Type B pancreatic cell (in vitro differentiated cells): ENCODE results near the gene GPC6. TPM values are rescaled to one million over a fixed set of nuclear protein-coding genes. Genes with fewer than 3 reads are reported as not detected.

Experiments
- DNase-seq: peaks from one replicate; pipeline ENCODE4 v3.0.0; 2021; ENCODE audit warnings: mixed read lengths; ENCODE audit not compliant: unreplicated experiment; ENCODE audit errors: extremely low spot score
- H3K27ac Mint-ChIP-seq: 2 replicates; pipeline ENCODE4 v1.8.0; 2021; ENCODE audit warnings: mild to moderate bottlenecking, mixed read lengths
- H3K27me3 Mint-ChIP-seq: 2 replicates; pipeline ENCODE4 v1.8.0; 2021; ENCODE audit warnings: mixed read lengths
- H3K36me3 Mint-ChIP-seq: 2 replicates; pipeline ENCODE4 v1.8.0; 2021; ENCODE audit warnings: mixed read lengths
- H3K4me1 Mint-ChIP-seq: one replicate; pipeline ENCODE4 v1.8.0; 2021; ENCODE audit warnings: mixed read lengths; ENCODE audit not compliant: unreplicated experiment
- H3K4me3 Mint-ChIP-seq: 2 replicates; pipeline ENCODE4 v1.8.0; 2021; ENCODE audit warnings: mild to moderate bottlenecking, mixed read lengths
- H3K9me3 Mint-ChIP-seq: 2 replicates; pipeline ENCODE4 v1.8.0; 2021; ENCODE audit warnings: mixed read lengths
- total RNA-seq: library from RNA; stranded (reverse); gene quantifications from 2 replicates; pipeline ENCODE4 v1.2.1, GENCODE V29; 2021; ENCODE audit warnings: low replicate concordance
- TF ChIP-seq, protein P1 (sequence below): fragments of 200-600 bp; sonication (generic); conservative IDR thresholded peaks from 2 replicates; pipeline ENCODE4 v1.5.0; 2021; ENCODE audit warnings: antibody characterized with exemption, mild to moderate bottlenecking

Gene GPC6
- total RNA-seq, 1 donor from 2014 or later: 30.5 TPM

DNA sequence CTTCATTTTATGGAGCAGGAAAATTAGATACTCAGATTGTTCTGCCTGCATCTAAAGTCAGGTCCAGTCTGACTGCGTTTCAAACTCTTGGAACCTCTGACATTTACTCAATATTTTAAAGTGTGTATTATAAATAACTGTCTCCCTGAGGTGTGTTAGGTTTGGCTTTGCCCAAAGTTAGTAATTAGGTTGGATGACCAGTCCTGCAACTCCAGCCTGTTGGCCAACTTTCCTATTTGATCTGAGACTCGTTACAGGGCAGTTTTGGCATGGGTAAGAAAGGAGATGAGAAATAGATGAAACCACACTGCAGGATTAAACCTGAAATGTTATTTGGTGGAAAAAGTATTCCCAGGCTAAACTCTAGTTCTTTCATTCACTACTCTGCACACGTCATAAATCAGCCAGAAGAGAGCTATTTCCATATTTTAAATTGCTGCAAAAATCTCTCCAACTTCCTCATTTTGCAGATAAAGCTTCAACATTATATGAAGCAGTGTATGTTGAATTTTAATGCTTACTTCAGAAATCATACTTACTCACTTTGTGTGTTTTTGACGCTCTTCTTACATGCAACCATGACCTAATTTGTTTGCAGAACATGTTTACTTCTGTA is 895.8 kb downstream of the GPC6 start:
- no peak overlapping the region for H3K27ac Mint-ChIP-seq
- TF ChIP-seq, protein P1, sequence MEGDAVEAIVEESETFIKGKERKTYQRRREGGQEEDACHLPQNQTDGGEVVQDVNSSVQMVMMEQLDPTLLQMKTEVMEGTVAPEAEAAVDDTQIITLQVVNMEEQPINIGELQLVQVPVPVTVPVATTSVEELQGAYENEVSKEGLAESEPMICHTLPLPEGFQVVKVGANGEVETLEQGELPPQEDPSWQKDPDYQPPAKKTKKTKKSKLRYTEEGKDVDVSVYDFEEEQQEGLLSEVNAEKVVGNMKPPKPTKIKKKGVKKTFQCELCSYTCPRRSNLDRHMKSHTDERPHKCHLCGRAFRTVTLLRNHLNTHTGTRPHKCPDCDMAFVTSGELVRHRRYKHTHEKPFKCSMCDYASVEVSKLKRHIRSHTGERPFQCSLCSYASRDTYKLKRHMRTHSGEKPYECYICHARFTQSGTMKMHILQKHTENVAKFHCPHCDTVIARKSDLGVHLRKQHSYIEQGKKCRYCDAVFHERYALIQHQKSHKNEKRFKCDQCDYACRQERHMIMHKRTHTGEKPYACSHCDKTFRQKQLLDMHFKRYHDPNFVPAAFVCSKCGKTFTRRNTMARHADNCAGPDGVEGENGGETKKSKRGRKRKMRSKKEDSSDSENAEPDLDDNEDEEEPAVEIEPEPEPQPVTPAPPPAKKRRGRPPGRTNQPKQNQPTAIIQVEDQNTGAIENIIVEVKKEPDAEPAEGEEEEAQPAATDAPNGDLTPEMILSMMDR: no peak
- H3K4me1 Mint-ChIP-seq: peaks cover 25% of the 10 kb centered on the region
- H3K27me3 Mint-ChIP-seq: no peaks in the 10 kb centered on the region
- no peaks in the 10 kb centered on the region for H3K36me3 Mint-ChIP-seq
- no peak overlapping the region for H3K4me3 Mint-ChIP-seq
- H3K9me3 Mint-ChIP-seq: no peaks in the 10 kb centered on the region
- DNase-seq: no peak

GRCh38 chr13:94123557-94123956 is 897.0 kb downstream of the GPC6 start:
- Mint-ChIP-seq H3K4me1 (peaks cover 28% of the 10 kb centered on the region), H3K27ac (no peak overlapping the region), H3K4me3 (no peak overlapping the region), H3K9me3 (no peaks in the 10 kb centered on the region), H3K27me3 (no peaks in the 10 kb centered on the region), H3K36me3 (no peaks in the 10 kb centered on the region)
- TF ChIP-seq, protein P1: no peak
- DNase-seq: no peak

- no peak for DNase-seq
- no peaks in the 10 kb centered on the region for H3K27me3 Mint-ChIP-seq
- TF ChIP-seq, protein P1: no peak
- H3K4me1 Mint-ChIP-seq: peaks cover 16% of the 10 kb centered on the region
- peaks cover 5% of the 10 kb centered on the region for H3K9me3 Mint-ChIP-seq
- no peak overlapping the region for H3K4me3 Mint-ChIP-seq
- no peaks in the 10 kb centered on the region for H3K36me3 Mint-ChIP-seq
- no peak overlapping the region for H3K27ac Mint-ChIP-seq
Observed at GRCh38 chr13:94128430-94128829, 901.8 kb downstream of the GPC6 start.

DNA sequence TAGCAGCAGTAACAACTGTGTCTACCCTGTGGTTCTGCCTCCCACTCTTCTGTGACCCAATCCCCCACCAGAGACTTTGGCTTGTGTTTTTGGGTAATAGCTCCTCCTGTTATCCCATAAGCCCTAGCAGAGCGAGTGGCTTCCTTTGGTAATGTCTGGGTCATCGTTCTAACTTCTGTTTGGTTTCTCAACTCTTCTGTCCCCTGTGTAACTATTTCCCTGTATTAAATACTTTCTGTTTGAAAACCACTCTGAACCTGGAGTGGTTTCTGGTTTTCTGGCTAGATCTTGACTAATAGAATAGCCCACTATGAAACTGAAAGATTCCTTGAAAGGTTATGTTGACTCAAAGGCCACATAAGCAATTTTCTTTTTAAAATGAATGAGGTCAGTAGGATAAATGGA is 902.9 kb downstream of the GPC6 start:
- Mint-ChIP-seq H3K27ac (peak overlapping the region; percentile 3), H3K4me3 (no peak overlapping the region), H3K4me1 (peaks cover 13% of the 10 kb centered on the region), H3K36me3 (no peaks in the 10 kb centered on the region), H3K9me3 (peaks cover 5% of the 10 kb centered on the region), H3K27me3 (no peaks in the 10 kb centered on the region)
- TF ChIP-seq, protein P1: no peak
- no peak for DNase-seq

DNA sequence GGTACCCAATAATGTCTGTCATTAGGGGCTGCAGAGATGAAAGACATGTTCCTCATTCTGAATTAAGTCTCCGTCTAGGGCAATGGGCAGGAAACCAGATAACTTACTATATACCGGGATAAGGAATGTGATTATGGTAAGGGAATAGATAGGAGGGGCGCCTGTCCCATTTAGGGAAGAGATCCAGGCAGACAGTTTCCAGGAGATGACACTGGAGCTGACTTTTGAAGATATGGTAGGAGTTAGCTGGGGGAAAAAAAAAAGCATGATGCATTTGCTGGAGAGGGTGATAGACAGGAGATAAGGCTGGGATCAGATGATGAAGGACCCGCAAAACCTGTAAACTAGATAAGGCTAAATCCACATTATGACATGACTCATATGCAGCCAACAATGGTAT is 912.2 kb downstream of the GPC6 start:
- DNase-seq: no peak
- H3K4me1 Mint-ChIP-seq: peaks cover 5% of the 10 kb centered on the region
- TF ChIP-seq, protein P1: no peak
- no peak overlapping the region for H3K27ac Mint-ChIP-seq
- no peak overlapping the region for H3K4me3 Mint-ChIP-seq
- no peaks in the 10 kb centered on the region for H3K36me3 Mint-ChIP-seq
- H3K9me3 Mint-ChIP-seq: no peaks in the 10 kb centered on the region
- no peaks in the 10 kb centered on the region for H3K27me3 Mint-ChIP-seq
